Measurements from ENCODE around the gene NR3C1. TPM values are rescaled to one million over a fixed set of nuclear protein-coding genes. Genes with fewer than 3 reads are reported as not detected.

The NR3C1 gene
- total and polyA plus RNA-seq, 2 of the 4 experiments (the other 2 are of a cell fraction), result 13.7 to 77.4 TPM

DNA sequence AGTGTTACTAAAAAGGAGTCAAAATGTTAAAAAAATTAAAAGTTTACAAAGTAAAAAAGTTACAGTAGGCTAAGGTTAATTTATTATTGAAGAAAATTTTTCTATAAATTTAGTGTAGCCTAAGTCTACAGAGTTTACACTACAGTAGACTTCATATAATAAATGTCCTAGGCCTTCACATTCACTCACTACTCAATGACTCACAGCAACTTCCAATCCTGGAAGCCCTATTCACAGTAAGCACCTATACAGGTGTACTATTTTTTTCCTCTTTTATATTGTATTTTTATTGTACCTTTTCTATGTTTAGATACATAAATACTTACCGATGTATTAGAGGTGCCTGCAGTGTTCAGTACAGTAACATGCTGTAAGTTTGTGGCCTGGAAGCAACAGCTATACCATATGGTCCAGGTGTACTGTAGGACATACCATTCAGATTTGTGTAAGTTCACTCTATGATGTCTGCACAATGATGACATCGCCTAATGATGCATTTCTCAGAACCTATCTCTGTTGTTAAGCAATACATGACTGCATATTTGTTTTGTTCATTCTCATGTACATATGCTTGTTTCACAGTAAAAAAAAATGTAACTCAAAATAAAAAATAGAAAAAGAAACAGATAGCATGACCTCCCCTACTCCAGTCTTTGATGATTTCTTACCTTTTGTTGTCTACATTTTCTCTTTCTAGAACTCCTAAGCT lies 64.7 kb downstream of the NR3C1 start:
- dilution Hi-C loops (cut with HindIII; ENCODE audit: low sequenced_read_pairs, unreplicated experiment), result no loop called here
- Histone ChIP-seq H3K27me3 (ENCODE audit: control insufficient read depth, insufficient read depth, low read length) (no peaks in the 10 kb centered on the region), H3K18ac (ENCODE audit: low read depth, low read length) (no peak overlapping the region), H3K23ac (ENCODE audit: low read depth, low read length) (no peak overlapping the region), H2AK5ac (ENCODE audit: low read depth, low read length) (no peak overlapping the region), H3K4me2 (ENCODE audit: low read depth, low read length) (no peak overlapping the region), H4K8ac (ENCODE audit: low read depth in 2 of 2, low read length in 2 of 2) (no peak overlapping the region), H3K56ac (ENCODE audit: extremely low read depth, insufficient read depth, low read length) (no peak overlapping the region), H3K9me1 (ENCODE audit: insufficient read depth, low read length) (peaks cover 8% of the 10 kb centered on the region), H2BK5ac (ENCODE audit: low read depth, low read length, poor library complexity, severe bottlenecking) (no peak overlapping the region), H2BK20ac (ENCODE audit: low read depth, low read length) (no peak overlapping the region), H2BK15ac (ENCODE audit: low read depth, low read length) (no peak overlapping the region), H2AK9ac (replicated peaks; ENCODE audit: low read depth, low read length, poor library complexity) (no peak overlapping the region), H4K20me1 (ENCODE audit: insufficient read depth, low read length) (peaks cover 38% of the 10 kb centered on the region; the same call in 1 of the 2 replicates), H3K14ac (replicated peaks; ENCODE audit: low read depth, low read length) (no peak overlapping the region; the same call in 1 of the 2 replicates), H2AFZ (replicated peaks; ENCODE audit: low read length, poor library complexity) (no peak overlapping the region), H3K79me1 (ENCODE audit: low read depth in 1 of 2, low read length in 2 of 2) (peaks cover 30 to 68% of the 10 kb centered on the region in 2 experiments), H3K4ac (ENCODE audit: low read depth, low read length) (no peak overlapping the region), H3K4me3 (ENCODE audit: insufficient read depth, low read depth, low read length) (no peak overlapping the region), H3K36me3 (ENCODE audit: control insufficient read depth, insufficient read depth, low read length) (no peaks in the 10 kb centered on the region), H2BK120ac (ENCODE audit: low read depth, low read length) (no peak overlapping the region), H3K27ac (ENCODE audit: insufficient read depth, low read length) (no peak overlapping the region), H4K5ac (ENCODE audit: low read depth, low read length) (no peak overlapping the region), H3K9ac (ENCODE audit: low read depth, low read length) (no peak overlapping the region), H3K4me1 (ENCODE audit: control insufficient read depth, insufficient read depth, low read length) (peaks cover 3% of the 10 kb centered on the region; the same call in 1 of the 2 replicates), H3K9me3 (ENCODE audit: control insufficient read depth, insufficient read depth, low read length) (no peaks in the 10 kb centered on the region), H4K91ac (ENCODE audit: insufficient read depth, low read depth, low read length) (no peak overlapping the region)
- TF ChIP-seq CEBPB (IDR thresholded peaks at IDR 0.05; ENCODE audit: low read depth, low read length), result peak; percentile 89
- TF ChIP-seq POLR2A (IDR thresholded peaks at IDR 0.05; ENCODE audit: low read depth, low read length), result no peak
- no peak for ATAC-seq (ENCODE audit: low read depth)
- BruUV-seq (replicated peaks), result no TSS peak
- no CpG with 5 or more reads among the region's 2 CpGs for WGBS, 2 experiments (ENCODE audit: extremely low coverage in 2 of 2, insufficient read length in 1 of 2)
- ChIA-PET POLR2A (ENCODE audit: unreplicated experiment) (no interaction called here), CTCF (interaction anchor here (0.7 kb wide), 1 partner anchor 481 kb away, joined by 3 read pairs; no protein-coding TSS in a partner anchor)
- intact Hi-C loops (cut with micrococcal nuclease), result no loop called here
- peak; percentile 82 for DNase-seq
- in situ Hi-C loops (cut with MboI; ENCODE audit: low sequenced_read_pairs), result no loop called here
